NCI-H146 treated with DMSO at 0.1 percent for 48 hours (cell line): ENCODE results near the gene PRMT9.
A peak's percentile ranks its signal among the peaks of the same experiment; 100 is the strongest.

Experiments used
- DNase-seq: peaks from one replicate; lab custom pipeline; 2025; ENCODE audit not compliant: unreplicated experiment; lab: John Stamatoyannopoulos, UW

The PRMT9 gene

GRCh38 chr4:147683717-147684700 lies at the start of gene PRMT9:
TSS of gene PRMT9 (minus strand) at chr4:147684163. CDS start at chr4:147683987, 176 bp downstream.
- peak; percentile 33 for DNase-seq

- no peak for DNase-seq
Measured at GRCh38 chr4:147732518-147733235, 48.7 kb upstream of the PRMT9 start.

DNA sequence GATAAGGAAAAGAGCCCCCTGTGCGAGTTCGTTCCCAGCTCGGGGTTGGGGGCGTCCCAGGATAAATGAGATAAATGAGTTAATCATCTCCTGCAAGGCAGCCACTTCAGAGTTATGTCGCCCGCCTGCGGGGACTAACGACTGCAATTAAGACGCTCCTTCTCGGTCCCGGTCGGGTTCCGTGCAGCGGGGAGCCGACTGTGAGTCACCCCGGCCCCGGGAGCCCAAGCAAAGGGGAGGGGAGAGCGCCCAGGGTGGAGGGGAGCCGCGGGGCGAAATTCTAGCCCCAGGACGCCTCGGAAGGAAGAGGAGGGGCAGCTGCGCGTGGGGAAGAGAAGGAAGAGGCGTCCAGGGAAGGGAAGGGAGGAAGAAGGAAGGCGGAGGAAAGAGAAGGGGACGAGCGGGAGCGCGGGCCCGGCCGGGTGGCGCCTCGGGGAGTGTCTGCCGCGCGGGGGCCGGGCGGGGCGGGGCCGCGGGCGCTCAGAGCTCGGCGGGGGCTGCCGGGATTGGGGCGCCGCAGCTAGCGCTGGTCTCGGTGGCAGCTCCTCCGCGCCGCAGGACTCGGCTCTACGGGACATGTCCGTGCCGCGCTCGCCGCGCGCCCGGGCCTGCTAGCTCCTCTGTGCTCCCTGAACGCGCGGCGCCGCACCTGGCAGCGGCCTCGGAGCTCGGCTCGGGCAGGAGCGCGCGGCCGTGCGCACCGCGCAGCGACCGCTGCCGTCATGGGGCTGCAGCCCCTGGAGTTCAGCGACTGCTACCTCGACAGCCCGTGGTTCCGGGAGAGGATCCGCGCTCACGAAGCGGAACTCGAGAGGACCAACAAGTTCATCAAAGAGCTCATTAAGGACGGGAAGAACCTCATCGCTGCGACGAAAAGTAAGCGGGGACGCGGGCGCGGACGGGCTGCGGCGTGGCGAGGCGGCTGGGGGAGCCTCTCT lies 47.9 kb upstream of the PRMT9 start, which contains the start of gene ARHGAP10:
Gene ARHGAP10 (plus strand): TSS at position 509 of the 938 bp plus-strand sequence. CDS start 214 bp downstream, at position 723.
- DNase-seq, result no peak

- DNase-seq, result no peak
Measured at GRCh38 chr4:147730333-147730732, 46.4 kb upstream of the PRMT9 start.

DNA sequence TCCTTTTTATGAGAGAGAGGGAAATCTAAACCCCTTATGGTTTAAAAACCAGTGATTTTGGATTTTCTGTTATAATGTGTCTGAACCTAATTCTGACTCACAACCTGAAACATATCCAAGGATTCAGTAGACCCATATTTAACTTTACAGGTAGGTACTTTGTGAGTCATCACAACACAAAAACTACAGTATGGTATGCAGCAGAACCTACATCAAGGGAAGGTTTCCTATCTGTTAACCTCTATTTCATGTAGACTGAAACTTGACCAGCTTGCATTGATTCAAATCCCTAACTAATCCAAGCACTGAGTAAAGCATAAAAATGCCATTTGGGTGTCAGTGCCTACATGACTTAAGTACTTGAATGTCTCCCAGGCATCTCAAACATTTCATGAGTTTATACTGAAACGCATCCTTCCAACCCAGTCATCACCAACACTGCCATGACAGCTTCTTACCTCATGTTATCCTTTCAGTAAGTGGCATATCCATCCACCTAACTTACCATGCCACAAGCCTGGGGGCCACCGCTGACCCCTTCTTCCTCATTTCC lies 43.6 kb upstream of the PRMT9 start:
- DNase-seq, result no peak

GRCh38 chr4:147725673-147726072 lies 41.7 kb upstream of the PRMT9 start:
- DNase-seq, result no peak

DNA sequence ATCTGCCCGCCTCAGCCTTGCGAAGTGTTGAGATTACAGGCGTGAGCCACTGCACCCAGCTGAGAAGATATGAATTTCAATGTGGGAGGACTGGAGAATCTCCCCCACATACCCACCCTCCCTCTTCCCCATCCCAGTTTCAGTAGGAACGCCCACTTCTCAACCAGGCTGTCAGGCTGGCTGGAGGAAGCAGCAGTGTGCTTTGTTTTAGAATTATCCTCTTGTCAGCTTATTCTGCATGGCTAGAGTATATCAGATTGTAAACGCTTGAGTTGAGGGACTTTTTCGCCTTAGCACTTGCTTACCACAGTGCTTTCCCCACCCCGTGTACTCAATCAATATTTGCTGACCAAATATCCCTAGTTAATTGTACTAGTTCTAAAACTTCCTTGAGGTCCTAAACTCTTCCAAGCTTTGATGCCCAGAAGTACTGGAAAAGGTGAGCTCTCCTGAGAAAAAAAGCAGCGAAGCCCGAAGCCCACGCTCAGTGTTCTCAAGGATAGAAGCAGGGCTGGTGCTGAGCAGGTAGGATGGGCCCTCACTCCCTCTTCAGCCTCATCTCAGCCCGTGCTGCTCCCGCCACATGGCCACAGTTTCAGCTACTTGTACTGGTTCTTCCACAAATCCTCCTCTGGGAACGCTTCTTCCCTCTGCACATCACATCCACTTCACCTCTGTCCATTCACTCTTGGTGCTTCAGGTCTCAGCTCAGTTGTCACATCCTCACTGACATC lies 40.7 kb upstream of the PRMT9 start:
- DNase-seq, result no peak

- no peak for DNase-seq
Measured at GRCh38 chr4:147723326-147723725, 39.4 kb upstream of the PRMT9 start.

- DNase-seq, result no peak
Measured at GRCh38 chr4:147717878-147718277, 33.9 kb upstream of the PRMT9 start.

DNA sequence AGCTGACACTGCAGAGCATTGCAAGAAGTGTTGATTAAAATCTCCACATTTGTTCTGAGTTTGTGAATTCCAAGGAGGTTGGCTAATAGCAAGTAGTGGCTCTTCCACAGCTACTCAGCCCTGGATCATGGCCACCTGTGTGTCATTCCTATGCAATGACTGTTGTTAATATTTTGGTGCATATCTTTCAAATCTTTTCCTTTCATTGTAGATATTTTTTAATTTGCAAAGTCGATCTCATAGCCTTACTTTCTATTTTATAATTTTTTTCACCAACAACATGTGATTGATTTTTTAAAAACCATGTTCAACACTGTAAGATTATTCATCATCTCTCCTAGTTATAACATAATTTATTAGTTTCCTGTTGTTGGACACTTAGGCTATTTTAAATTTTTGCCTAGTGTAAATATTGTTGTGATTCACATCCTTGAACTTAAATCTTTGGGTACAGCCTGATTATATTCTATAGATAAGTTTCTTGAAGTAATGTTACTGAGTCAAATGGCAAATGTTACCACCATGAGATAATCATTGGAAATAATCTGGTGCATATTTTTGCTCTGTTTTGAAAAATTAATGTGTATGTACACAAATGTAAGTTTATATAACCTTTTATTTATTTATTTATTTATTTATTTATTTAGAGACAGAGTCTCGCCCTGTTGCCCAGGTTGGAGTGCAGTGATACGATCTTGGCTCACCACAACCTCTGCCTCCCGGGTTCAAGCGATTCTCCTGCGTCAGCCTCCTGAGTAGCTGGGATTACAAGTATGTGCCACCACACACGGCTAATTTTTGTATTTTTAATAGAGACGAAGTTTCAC lies 30.8 kb upstream of the PRMT9 start:
- no peak for DNase-seq

- DNase-seq, result no peak
Measured at GRCh38 chr4:147709999-147710398, 26.0 kb upstream of the PRMT9 start.

DNA sequence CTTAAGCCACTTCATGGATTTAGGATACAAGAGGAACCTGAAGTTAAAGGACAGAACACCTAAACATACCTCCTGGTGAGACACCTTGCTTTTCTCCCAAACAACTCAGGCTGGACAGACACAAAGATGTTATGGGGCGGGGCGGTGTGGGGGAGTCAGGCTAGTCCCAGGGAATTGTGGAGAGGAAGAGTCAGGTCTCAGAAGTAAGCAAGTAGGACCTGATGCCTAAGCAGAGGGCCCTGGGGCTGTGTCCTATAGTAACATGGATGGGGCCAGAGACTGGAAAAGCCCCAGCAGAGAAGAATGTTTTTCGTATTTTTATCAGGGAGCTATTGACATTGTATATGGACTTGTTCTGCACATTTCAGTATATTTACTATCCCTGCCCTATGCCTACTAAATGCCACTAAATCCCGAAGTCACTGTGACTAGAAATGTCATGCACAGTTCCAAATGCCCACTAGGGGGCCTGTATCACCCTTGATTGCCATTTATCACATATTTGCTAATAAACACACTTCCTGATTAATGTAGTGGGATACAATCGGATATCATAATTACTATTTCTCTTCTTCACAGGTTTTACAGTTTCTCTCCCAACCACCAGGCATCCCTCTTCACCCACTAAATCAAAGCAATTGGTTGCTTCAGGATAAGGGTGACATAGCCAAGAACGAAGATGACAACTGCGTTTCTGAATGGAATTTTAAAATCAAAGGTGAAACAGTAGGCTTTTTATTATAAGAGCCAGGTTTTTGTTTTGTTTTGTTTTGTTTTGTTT lies 24.1 kb upstream of the PRMT9 start:
- DNase-seq, result peak; percentile 3

DNA sequence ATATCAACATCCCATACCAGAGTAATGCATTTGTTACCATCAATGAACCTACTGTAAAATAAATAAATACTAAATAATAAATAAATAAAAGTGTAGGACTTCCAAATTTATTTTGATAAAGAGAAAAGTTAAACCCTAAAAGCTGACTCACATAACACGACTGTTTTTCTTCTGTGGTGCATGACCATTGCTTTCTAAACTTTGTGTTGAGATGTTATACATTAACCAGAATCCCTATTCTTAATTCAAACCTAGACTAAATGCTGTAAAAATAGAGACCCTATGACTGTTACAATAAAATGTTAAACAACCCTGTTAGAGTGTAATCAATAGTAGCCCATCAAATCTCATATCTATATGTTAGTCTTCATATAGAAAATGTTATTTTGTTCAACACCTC lies 20.9 kb upstream of the PRMT9 start:
- DNase-seq, result no peak

GRCh38 chr4:147696866-147697265 lies 12.9 kb upstream of the PRMT9 start:
- no peak for DNase-seq

GRCh38 chr4:147693218-147693617 lies 9.3 kb upstream of the PRMT9 start:
- no peak for DNase-seq

DNA sequence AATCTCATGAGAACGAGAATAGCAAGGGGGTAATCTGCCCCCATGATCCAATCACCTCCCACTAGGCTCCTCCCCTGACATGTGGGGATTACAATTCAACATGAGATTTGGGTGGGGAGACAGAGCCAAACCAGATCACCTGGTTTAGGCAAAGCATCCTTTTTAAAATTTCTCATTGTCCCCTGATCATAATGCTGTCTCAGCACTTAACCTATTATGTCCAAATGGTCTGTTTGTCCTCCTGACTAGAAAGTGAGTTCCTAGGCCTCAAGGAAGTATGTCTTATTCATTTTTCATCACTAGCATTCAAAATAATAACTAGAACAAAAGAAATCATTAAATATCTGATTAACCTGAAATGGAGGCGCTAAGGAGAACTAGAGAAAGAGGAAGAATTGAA lies 7.9 kb upstream of the PRMT9 start:
- DNase-seq, result no peak

DNA sequence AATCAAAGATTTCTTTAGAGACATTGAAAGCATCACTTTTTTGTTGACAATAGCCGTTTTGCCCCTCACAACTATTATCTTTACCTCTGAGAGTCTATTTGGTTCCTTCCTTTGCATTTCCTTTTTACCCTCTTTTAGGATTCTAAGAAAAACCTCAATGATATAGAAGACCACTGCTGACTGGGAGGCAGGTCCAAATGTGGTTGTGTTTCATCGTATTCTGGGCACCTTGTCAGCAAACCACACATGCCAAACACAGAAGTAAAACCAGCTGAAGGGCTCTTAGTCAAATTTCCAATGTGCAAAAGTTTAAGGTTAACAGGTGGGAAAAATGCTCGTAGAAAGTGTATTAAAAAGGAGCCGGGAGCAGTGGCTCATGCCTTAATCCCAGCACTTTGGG lies 5.1 kb upstream of the PRMT9 start:
- DNase-seq, result no peak

DNA sequence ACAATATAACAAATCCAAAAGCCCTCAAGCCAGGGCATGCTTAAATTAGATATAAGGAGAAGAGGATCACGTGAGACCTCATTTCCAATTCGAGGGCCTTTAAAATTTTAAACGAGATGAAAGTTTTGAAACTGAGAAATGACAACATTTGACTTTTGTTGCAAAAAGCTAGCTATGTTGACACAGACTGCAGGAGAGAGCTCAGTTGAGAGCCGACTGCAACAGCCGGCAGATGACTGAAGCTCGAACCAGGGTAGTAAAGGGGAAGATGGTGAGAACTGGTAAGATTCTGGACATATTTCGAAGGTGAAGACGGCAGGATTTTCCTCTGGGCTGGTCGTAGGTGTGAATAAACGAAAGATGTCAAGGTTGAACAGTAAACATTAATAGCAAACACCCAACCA lies 773 bp downstream of the PRMT9 start:
- peak; percentile 1 for DNase-seq
